ENCODE results near the gene DUSP8. TPM values are rescaled to one million over a fixed set of nuclear protein-coding genes. Genes with fewer than 3 reads are reported as not detected.

The DUSP8 gene
- polyA plus RNA-seq, 1 of the 3 experiments (the other 2 are of a cell fraction), result 2.0 TPM

GRCh38 chr11:1543606-1544263 is 28.3 kb downstream of the DUSP8 start:
- POLR2A ChIA-PET, result interaction anchor here (0.8 kb wide), 1 partner anchor 40 kb away, joined by 3 read pairs; no protein-coding TSS in a partner anchor

More at GRCh38 chr11:1543606-1544263, 28.3 kb downstream of the DUSP8 start:
- no peak overlapping the region for H2AFZ ChIP-seq (ENCODE audit: low read depth)
- H3K9ac ChIP-seq, result no peak overlapping the region
- H3K79me2 ChIP-seq (ENCODE audit: insufficient read depth), result no peaks in the 10 kb centered on the region
- no peaks in the 10 kb centered on the region for H3F3A ChIP-seq (replicated peaks; ENCODE audit: insufficient read depth)
- H3K9me2 ChIP-seq, result no peaks in the 10 kb centered on the region
- no peaks in the 10 kb centered on the region for H3K9me3 ChIP-seq
- TF ChIP-seq, protein P1, sequence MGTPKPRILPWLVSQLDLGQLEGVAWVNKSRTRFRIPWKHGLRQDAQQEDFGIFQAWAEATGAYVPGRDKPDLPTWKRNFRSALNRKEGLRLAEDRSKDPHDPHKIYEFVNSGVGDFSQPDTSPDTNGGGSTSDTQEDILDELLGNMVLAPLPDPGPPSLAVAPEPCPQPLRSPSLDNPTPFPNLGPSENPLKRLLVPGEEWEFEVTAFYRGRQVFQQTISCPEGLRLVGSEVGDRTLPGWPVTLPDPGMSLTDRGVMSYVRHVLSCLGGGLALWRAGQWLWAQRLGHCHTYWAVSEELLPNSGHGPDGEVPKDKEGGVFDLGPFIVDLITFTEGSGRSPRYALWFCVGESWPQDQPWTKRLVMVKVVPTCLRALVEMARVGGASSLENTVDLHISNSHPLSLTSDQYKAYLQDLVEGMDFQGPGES (IDR thresholded peaks at IDR 0.05; ENCODE audit: low read depth, low read length), result no peak
- no peak for TF ChIP-seq EP300 (IDR thresholded peaks at IDR 0.05; ENCODE audit: borderline replicate concordance in 1 of 2, low read depth in 1 of 2, low read length in 1 of 2)
- no peak for TF ChIP-seq SIN3A (IDR thresholded peaks at IDR 0.05; ENCODE audit: borderline replicate concordance, low read depth, low read length)
- TF ChIP-seq, protein P2, sequence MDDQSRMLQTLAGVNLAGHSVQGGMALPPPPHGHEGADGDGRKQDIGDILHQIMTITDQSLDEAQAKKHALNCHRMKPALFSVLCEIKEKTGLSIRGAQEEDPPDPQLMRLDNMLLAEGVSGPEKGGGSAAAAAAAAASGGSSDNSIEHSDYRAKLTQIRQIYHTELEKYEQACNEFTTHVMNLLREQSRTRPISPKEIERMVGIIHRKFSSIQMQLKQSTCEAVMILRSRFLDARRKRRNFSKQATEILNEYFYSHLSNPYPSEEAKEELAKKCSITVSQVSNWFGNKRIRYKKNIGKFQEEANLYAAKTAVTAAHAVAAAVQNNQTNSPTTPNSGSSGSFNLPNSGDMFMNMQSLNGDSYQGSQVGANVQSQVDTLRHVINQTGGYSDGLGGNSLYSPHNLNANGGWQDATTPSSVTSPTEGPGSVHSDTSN (IDR thresholded peaks at IDR 0.05), result no peak
- no peak for TF ChIP-seq SMC3 (IDR thresholded peaks at IDR 0.05; ENCODE audit: low read depth, low read length)
- TF ChIP-seq MEF2A (IDR thresholded peaks at IDR 0.05; ENCODE audit: borderline replicate concordance, low read depth), result no peak
- TF ChIP-seq GATA2 (CRISPR knock-in tag; IDR thresholded peaks at IDR 0.05), result no peak
- TF ChIP-seq, protein P3, sequence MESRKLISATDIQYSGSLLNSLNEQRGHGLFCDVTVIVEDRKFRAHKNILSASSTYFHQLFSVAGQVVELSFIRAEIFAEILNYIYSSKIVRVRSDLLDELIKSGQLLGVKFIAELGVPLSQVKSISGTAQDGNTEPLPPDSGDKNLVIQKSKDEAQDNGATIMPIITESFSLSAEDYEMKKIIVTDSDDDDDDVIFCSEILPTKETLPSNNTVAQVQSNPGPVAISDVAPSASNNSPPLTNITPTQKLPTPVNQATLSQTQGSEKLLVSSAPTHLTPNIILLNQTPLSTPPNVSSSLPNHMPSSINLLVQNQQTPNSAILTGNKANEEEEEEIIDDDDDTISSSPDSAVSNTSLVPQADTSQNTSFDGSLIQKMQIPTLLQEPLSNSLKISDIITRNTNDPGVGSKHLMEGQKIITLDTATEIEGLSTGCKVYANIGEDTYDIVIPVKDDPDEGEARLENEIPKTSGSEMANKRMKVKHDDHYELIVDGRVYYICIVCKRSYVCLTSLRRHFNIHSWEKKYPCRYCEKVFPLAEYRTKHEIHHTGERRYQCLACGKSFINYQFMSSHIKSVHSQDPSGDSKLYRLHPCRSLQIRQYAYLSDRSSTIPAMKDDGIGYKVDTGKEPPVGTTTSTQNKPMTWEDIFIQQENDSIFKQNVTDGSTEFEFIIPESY (IDR thresholded peaks at IDR 0.05; ENCODE audit: borderline replicate concordance, low read depth), result no peak
- TF ChIP-seq, protein P4, sequence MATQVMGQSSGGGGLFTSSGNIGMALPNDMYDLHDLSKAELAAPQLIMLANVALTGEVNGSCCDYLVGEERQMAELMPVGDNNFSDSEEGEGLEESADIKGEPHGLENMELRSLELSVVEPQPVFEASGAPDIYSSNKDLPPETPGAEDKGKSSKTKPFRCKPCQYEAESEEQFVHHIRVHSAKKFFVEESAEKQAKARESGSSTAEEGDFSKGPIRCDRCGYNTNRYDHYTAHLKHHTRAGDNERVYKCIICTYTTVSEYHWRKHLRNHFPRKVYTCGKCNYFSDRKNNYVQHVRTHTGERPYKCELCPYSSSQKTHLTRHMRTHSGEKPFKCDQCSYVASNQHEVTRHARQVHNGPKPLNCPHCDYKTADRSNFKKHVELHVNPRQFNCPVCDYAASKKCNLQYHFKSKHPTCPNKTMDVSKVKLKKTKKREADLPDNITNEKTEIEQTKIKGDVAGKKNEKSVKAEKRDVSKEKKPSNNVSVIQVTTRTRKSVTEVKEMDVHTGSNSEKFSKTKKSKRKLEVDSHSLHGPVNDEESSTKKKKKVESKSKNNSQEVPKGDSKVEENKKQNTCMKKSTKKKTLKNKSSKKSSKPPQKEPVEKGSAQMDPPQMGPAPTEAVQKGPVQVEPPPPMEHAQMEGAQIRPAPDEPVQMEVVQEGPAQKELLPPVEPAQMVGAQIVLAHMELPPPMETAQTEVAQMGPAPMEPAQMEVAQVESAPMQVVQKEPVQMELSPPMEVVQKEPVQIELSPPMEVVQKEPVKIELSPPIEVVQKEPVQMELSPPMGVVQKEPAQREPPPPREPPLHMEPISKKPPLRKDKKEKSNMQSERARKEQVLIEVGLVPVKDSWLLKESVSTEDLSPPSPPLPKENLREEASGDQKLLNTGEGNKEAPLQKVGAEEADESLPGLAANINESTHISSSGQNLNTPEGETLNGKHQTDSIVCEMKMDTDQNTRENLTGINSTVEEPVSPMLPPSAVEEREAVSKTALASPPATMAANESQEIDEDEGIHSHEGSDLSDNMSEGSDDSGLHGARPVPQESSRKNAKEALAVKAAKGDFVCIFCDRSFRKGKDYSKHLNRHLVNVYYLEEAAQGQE (IDR thresholded peaks at IDR 0.05; ENCODE audit: low read depth, low read length), result no peak
- no peak for TF ChIP-seq ELF1 (IDR thresholded peaks at IDR 0.05)
- TF ChIP-seq FOXJ3 (CRISPR knock-in tag; IDR thresholded peaks at IDR 0.05), result no peak
- TF ChIP-seq YY1 (IDR thresholded peaks at IDR 0.05; ENCODE audit: low read depth), result no peak
- TF ChIP-seq TEAD4 (IDR thresholded peaks at IDR 0.05; ENCODE audit: borderline replicate concordance, insufficient read depth), result no peak
- no peak for TF ChIP-seq RCOR1 (IDR thresholded peaks at IDR 0.05; ENCODE audit: low read length)
- no peak for TF ChIP-seq MXI1 (IDR thresholded peaks at IDR 0.05; ENCODE audit: low read depth, low read length)
- TF ChIP-seq TAF1 (IDR thresholded peaks at IDR 0.05; ENCODE audit: borderline replicate concordance, low read depth, low read length), result no peak
- TF ChIP-seq CHD2 (IDR thresholded peaks at IDR 0.05; ENCODE audit: low read length, partially characterized antibody), result no peak
- H3K4me2 ChIP-seq, result no peak overlapping the region
- H3K27me3 ChIP-seq (ENCODE audit: insufficient read depth), result peaks cover 12% of the 10 kb centered on the region
- CTCF ChIA-PET, result interaction anchor here (0.9 to 10.5 kb wide), 3 partner anchors 28 to 97 kb away, joined by 3 to 398 read pairs (median 3); partner anchors contain the start of gene DUSP8
- no peaks in the 10 kb centered on the region for H4K20me1 ChIP-seq (ENCODE audit: insufficient read depth)
- H3K27ac ChIP-seq (ENCODE audit: low read depth in 2 of 2, low read length in 1 of 2), result no peak overlapping the region
- no peak for DNase-seq
- peaks cover 0 to 6% of the 10 kb centered on the region in 2 experiments; a peak in 1 of 4 replicates for H3K4me1 ChIP-seq (ENCODE audit: control insufficient read depth in 1 of 2, insufficient read depth in 2 of 2, low read depth in 1 of 2, low read length in 1 of 2)
- H3K4me3 ChIP-seq (ENCODE audit: low read depth in 2 of 2, low read length in 1 of 2), result no peak overlapping the region
- H3K36me3 ChIP-seq (replicated peaks in 1 of 2; ENCODE audit: control insufficient read depth in 1 of 2, insufficient read depth in 2 of 2, low read length in 1 of 2), result no peaks in the 10 kb centered on the region
- WGBS (ENCODE audit: low lambda C conversion rate), result 18% methylated on average over 2 of the region's 13 CpGs
